Kidney (tissue), 14 donors: ENCODE measurements around the gene DEK. TPM values are rescaled to one million over a fixed set of nuclear protein-coding genes. Genes with fewer than 3 reads are reported as not detected.
A peak's percentile ranks its signal among the peaks of the same experiment; 100 is the strongest.

ENCODE experiments used
- DNase-seq, 5 donors: peaks; one replicate each; pipeline ENCODE4 v3.0.0-alpha.2; 2013 to 2020
- FAIRE-seq: peaks from 2 replicates; lab custom pipeline; 2012; peaks lifted over from hg19 to GRCh38; lab: Jason Lieb, UNC
- H3K27ac ChIP-seq, 2 donors: one replicate each; pipeline ENCODE4 v1.7.0; 2013; ENCODE audit warnings: low read depth in 2 of 2, low read length in 2 of 2, inconsistent platforms in 1 of 2
- H3K27me3 ChIP-seq: one replicate; pipeline ENCODE4 v1.7.1; 2013; ENCODE audit warnings: low read length, inconsistent platforms; ENCODE audit not compliant: control insufficient read depth, insufficient read depth
- H3K36me3 ChIP-seq, 3 donors: one replicate each; pipeline versions ENCODE4 v1.7.0 to v1.7.1; 2013; ENCODE audit warnings: low read length in 3 of 3, control low read depth in 1 of 3, inconsistent platforms in 1 of 3; ENCODE audit not compliant: insufficient read depth in 3 of 3, control insufficient read depth in 2 of 3
- H3K4me1 ChIP-seq, 3 donors: one replicate each; pipeline versions ENCODE4 v1.7.0 to v1.7.1; 2013; ENCODE audit warnings: low read length in 3 of 3, inconsistent platforms in 1 of 3, low read depth in 1 of 3; ENCODE audit not compliant: control insufficient read depth in 2 of 3, insufficient read depth in 2 of 3
- H3K4me3 ChIP-seq, 3 donors: one replicate each; pipeline versions ENCODE4 v1.7.0 to v1.8.1; 2013; ENCODE audit warnings: low read length in 3 of 3, control low read depth in 1 of 3, inconsistent platforms in 1 of 3
- H3K9ac ChIP-seq, 3 donors: one replicate each; pipeline versions ENCODE4 v1.7.0 to v1.7.1; 2013; ENCODE audit warnings: low read length in 3 of 3, control low read depth in 1 of 3, inconsistent platforms in 1 of 3
- H3K9me3 ChIP-seq, 3 donors: one replicate each; pipeline versions ENCODE4 v1.7.0 to v1.7.1; 2013; ENCODE audit warnings: low read length in 3 of 3, control low read depth in 1 of 3, inconsistent platforms in 1 of 3; ENCODE audit not compliant: control insufficient read depth in 2 of 3, insufficient read depth in 1 of 3
- CTCF ChIP-seq: IDR thresholded peaks from 3 replicates; pipeline ENCODE4 v1.5.1; 2012; ENCODE audit warnings: mild to moderate bottlenecking, moderate library complexity, borderline replicate concordance; ENCODE audit not compliant: insufficient read depth; ENCODE audit errors: extremely low read depth
- intact Hi-C: fragments of 100-400 bp; cut with DNase I; formaldehyde crosslinking; loops from one replicate; pipeline ENCODE4 v1.11.1; 2022
- polyA plus RNA-seq: library from polyadenylated mRNA; stranded (reverse); fragments of 350-450 nt; fragmentation: Illumina TruSeq; extraction: RNeasy Lipid Tissue Mini Kit (QIAGEN cat#74804); gene quantifications from one replicate; pipeline ENCODE4 v1.2.3, GENCODE V29; 2014; ENCODE audit warnings: low read depth, low replicate concordance; ENCODE audit not compliant: insufficient read depth
- total RNA-seq: library from RNA; stranded (reverse); fragmentation: NEBNext Ultra II Directional; extraction: Animal tissue kit (Norgen Biotek cat#: 25700); gene quantifications from one replicate; pipeline ENCODE4 v1.2.1, GENCODE V29; 2021
- donor health status: control.
- donor health status: control.
- donor health status: control.
- donor health status: control.
- donor health status: control.
- donor health status: DM: yes; HTN: yes; CAD: no.
- donor health status: Normal renal cell carcinoma (clear cell type).

The DEK gene
- total and polyA plus RNA-seq, 2 donors from 2014 or later, result 23.7 to 67.2 TPM

GRCh38 chr6:18189196-18189595, 75.1 kb downstream of the DEK start:
- H3K4me3 ChIP-seq, result no peak overlapping the region
- FAIRE-seq (no peak), DNase-seq (no peak)
- no peak overlapping the region for H3K9ac ChIP-seq
- TF ChIP-seq CTCF, result no peak
- H3K36me3 ChIP-seq, result peaks cover 0 to 8% (median 0%) of the 10 kb centered on the region in 3 donors
- no peaks in the 10 kb centered on the region for H3K4me1 ChIP-seq
- no peak overlapping the region for H3K27ac ChIP-seq
- intact Hi-C loops, result no loop called here
- no peaks in the 10 kb centered on the region for H3K9me3 ChIP-seq
- no peaks in the 10 kb centered on the region for H3K27me3 ChIP-seq

GRCh38 chr6:18187701-18188100, 76.6 kb downstream of the DEK start:
- intact Hi-C loops, result no loop called here
- no peaks in the 10 kb centered on the region for H3K4me1 ChIP-seq
- H3K27ac ChIP-seq, result no peak overlapping the region
- H3K9ac ChIP-seq, result no peak overlapping the region
- FAIRE-seq, result no peak
- no peak overlapping the region for H3K4me3 ChIP-seq
- TF ChIP-seq CTCF, result no peak
- H3K36me3 ChIP-seq, result peaks cover 0 to 8% (median 0%) of the 10 kb centered on the region in 3 donors
- no peak for DNase-seq
- H3K27me3 ChIP-seq, result no peaks in the 10 kb centered on the region
- H3K9me3 ChIP-seq, result no peaks in the 10 kb centered on the region

- no peak for TF ChIP-seq CTCF
- Histone ChIP-seq H3K27ac (no peak overlapping the region), H3K9me3 (no peaks in the 10 kb centered on the region), H3K9ac (no peak overlapping the region), H3K4me1 (no peaks in the 10 kb centered on the region), H3K4me3 (no peak overlapping the region), H3K36me3 (peaks cover 0 to 8% (median 0%) of the 10 kb centered on the region in 3 donors), H3K27me3 (no peaks in the 10 kb centered on the region)
- no peak for FAIRE-seq
- intact Hi-C loops, result no loop called here
- DNase-seq, result peak in 1 of 5 donors; percentile 14
Measured at GRCh38 chr6:18186540-18187250, 77.6 kb downstream of the DEK start.
